Suprapubic skin (tissue), 4 donors: Measurements from ENCODE around the gene SRBD1. TPM values are rescaled to one million over a fixed set of nuclear protein-coding genes. Genes with fewer than 3 reads are reported as not detected.

ENCODE experiments used
- DNase-seq, 2 donors: peaks; one replicate each; pipeline ENCODE4 v3.0.0-alpha.2; 2019; ENCODE audit warnings: low spot score in 2 of 2
- H3K27ac ChIP-seq: fragments of 200-600 bp; sonication (generic); one replicate; pipeline ENCODE4 v1.5.1; 2019
- H3K27me3 ChIP-seq: fragments of 200-600 bp; sonication (generic); one replicate; pipeline ENCODE4 v1.5.1; 2019
- H3K36me3 ChIP-seq: fragments of 200-600 bp; sonication (generic); one replicate; pipeline ENCODE4 v1.5.1; 2019
- H3K4me1 ChIP-seq: fragments of 200-600 bp; sonication (generic); one replicate; pipeline ENCODE4 v1.5.1; 2019
- H3K4me3 ChIP-seq: fragments of 200-600 bp; sonication (generic); one replicate; pipeline ENCODE4 v1.5.1; 2019; ENCODE audit warnings: mild to moderate bottlenecking
- H3K9me3 ChIP-seq: fragments of 200-600 bp; sonication (generic); one replicate; pipeline ENCODE4 v1.5.1; 2019
- EP300 ChIP-seq: sonication (generic); formaldehyde crosslinking; IDR thresholded peaks from one replicate; pipeline ENCODE4 v1.6.1; 2017; ENCODE audit warnings: antibody characterized with exemption
- POLR2A ChIP-seq, 2 donors: fragments of 450-650 bp; IDR thresholded peaks; one replicate each; pipeline ENCODE4 v1.6.1; 2017; ENCODE audit warnings: antibody characterized with exemption in 2 of 2, mild to moderate bottlenecking in 2 of 2, moderate library complexity in 2 of 2
- POLR2AphosphoS5 ChIP-seq, 3 donors: sonication (generic); formaldehyde crosslinking; IDR thresholded peaks; one replicate each; pipeline ENCODE4 v1.6.1; 2017; ENCODE audit warnings: antibody characterized with exemption in 3 of 3
- WGBS: methylation state at CpG from one replicate; pipeline ENCODE4 v1.1.5; 2018; 5-methylcytosine and 5-hydroxymethylcytosine counted together
- total RNA-seq, 4 donors: library from RNA; depleted of rRNA; stranded (reverse); fragments of >200 nt; gene quantifications; one replicate each; pipeline ENCODE4 v1.1.0, GENCODE V29; 2016
- TF ChIP-seq, protein P1 (sequence below), 2 donors: fragments of 200-600 bp in 1 of 2; fragments of 450-650 bp in 1 of 2; sonication (generic) in 1 of 2; IDR thresholded peaks; one replicate each; pipeline ENCODE4 v1.5.1; 2016 to 2019; ENCODE audit warnings: antibody characterized with exemption in 2 of 2, mild to moderate bottlenecking in 1 of 2, moderate library complexity in 1 of 2

Gene SRBD1
- total RNA-seq, 4 donors from 2014 or later: 6.1 to 9.6 (median 7.2) TPM

DNA sequence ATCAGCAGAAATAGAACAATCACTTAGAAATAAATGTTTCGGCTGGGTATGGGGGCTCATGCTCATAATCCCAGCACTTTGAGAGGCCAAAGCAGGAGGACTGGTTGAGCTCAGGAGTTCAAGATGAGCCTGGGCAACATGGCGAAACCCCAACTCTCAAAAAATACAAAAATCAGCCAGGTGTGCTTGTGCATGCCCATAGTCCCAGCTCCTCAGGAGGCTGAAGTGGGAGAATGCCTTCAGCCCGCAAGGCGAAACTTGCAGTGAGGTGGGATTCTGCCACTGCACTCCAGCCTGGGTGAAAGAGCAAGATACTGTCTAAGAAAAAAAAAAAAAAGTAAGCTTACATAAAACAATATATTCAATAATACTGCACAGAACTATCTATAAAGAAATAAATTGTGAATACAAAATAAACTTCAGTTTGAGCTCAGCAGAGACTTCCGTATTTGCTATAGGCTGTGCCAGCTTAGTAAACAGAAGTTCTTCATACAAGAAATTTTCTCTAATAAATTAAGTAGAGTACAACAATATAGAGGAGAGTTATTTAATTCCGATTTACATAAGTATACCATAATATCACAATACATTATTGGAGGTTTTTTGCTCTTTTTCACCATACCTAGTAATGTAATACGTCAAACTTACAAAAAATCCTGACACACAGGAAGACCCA, 43.6 kb downstream of the SRBD1 start:
- H3K36me3 ChIP-seq: peaks cover 3% of the 10 kb centered on the region
- no peaks in the 10 kb centered on the region for H3K27me3 ChIP-seq
- no peaks in the 10 kb centered on the region for H3K4me1 ChIP-seq
- TF ChIP-seq, protein P1, sequence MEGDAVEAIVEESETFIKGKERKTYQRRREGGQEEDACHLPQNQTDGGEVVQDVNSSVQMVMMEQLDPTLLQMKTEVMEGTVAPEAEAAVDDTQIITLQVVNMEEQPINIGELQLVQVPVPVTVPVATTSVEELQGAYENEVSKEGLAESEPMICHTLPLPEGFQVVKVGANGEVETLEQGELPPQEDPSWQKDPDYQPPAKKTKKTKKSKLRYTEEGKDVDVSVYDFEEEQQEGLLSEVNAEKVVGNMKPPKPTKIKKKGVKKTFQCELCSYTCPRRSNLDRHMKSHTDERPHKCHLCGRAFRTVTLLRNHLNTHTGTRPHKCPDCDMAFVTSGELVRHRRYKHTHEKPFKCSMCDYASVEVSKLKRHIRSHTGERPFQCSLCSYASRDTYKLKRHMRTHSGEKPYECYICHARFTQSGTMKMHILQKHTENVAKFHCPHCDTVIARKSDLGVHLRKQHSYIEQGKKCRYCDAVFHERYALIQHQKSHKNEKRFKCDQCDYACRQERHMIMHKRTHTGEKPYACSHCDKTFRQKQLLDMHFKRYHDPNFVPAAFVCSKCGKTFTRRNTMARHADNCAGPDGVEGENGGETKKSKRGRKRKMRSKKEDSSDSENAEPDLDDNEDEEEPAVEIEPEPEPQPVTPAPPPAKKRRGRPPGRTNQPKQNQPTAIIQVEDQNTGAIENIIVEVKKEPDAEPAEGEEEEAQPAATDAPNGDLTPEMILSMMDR (IDR thresholded peaks at IDR 0.05): no peak
- TF ChIP-seq POLR2AphosphoS5 (IDR thresholded peaks at IDR 0.05): no peak
- TF ChIP-seq EP300: no peak
- TF ChIP-seq POLR2A (IDR thresholded peaks at IDR 0.05): no peak
- H3K9me3 ChIP-seq: no peaks in the 10 kb centered on the region
- no peak overlapping the region for H3K4me3 ChIP-seq
- 87% methylated on average over 7 of the region's 7 CpGs for WGBS
- DNase-seq: no peak
- H3K27ac ChIP-seq: no peak overlapping the region

DNA sequence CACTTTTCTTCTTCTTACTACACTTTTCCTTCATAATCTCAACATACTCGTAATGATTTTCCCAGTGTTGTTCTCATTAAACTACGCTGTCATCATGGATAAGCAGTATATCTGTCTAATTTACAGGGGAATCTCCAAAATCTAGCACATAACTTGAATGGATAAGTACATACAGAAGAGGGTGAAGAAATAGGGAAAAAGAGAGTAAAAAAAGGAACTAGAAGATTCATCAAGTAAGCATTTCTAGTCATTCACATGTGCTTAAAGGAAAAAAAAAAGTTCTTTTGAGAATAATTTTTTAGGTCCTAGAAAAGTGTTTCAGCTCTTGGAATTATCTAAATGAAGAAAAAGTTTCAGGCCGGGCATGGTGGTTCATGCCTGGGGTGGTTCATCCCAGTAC, 51.6 kb downstream of the SRBD1 start:
- no peak for TF ChIP-seq POLR2A (IDR thresholded peaks at IDR 0.05)
- no peak for DNase-seq
- WGBS: 97% methylated on average over 3 of the region's 3 CpGs
- Histone ChIP-seq H3K4me3 (no peak overlapping the region), H3K27ac (no peak overlapping the region), H3K36me3 (no peaks in the 10 kb centered on the region), H3K27me3 (no peaks in the 10 kb centered on the region), H3K4me1 (no peaks in the 10 kb centered on the region), H3K9me3 (no peaks in the 10 kb centered on the region)

DNA sequence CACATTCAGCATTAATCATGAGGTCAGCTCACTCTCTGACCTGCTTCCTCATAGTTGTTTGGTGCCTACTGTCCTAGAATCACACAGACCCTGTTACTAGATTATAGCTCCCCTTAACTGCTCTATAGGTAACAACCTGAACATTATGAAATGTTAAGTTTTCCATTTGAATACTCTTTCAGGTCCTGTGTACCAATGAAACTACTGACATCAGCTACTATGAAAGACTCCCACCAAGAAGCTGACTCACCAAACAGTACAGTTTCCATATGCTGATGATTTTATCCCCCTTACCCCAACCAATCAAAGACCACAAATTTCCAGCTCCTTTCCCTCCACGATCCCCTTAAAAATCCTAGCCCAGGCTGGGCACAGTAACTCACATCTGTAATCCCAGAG, 56.3 kb downstream of the SRBD1 start:
- Histone ChIP-seq H3K9me3 (no peaks in the 10 kb centered on the region), H3K36me3 (peaks cover 7% of the 10 kb centered on the region), H3K4me3 (no peak overlapping the region), H3K27ac (no peak overlapping the region), H3K4me1 (no peaks in the 10 kb centered on the region), H3K27me3 (no peaks in the 10 kb centered on the region)
- no peak for DNase-seq
- 87% methylated on average over 1 of the region's 1 CpG for WGBS
- TF ChIP-seq, protein P1 (IDR thresholded peaks at IDR 0.05): no peak
- TF ChIP-seq EP300 (no peak), POLR2AphosphoS5 (IDR thresholded peaks at IDR 0.05) (no peak), POLR2A (IDR thresholded peaks at IDR 0.05) (no peak)

DNA sequence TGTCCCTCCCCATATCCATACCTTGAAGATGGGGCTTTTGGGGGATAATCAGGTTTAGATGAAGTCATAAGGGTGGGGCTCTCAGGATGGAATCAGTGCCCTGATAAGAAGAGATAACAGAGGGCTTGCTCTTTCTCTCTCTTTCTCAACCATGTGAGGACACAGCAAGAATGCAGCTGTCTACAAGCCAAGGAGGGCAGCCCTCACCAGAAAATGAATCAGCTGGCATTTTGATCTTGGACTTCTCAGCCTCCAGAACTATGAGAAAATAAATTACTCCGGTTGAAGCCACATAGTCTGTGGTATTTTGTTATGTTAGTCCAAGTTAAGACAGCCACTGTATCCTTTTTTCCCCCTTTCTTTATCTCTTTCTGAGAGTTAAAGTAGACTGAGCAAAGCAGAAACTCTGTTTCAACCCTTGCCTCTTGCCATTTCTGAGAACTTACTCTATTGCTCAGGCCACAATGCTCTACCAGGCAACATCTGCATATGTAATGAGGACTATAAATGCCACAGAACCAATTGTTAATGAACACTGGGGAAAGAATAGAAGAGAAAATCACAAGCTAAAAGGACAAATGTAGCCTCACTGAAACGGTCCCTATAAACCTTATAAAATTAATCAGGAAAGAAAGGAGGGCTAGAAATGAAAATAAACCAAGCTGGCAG, 56.9 kb downstream of the SRBD1 start:
- H3K36me3 ChIP-seq: peaks cover 7% of the 10 kb centered on the region
- H3K4me3 ChIP-seq: no peak overlapping the region
- 83% methylated on average over 2 of the region's 2 CpGs for WGBS
- no peak for TF ChIP-seq POLR2AphosphoS5 (IDR thresholded peaks at IDR 0.05)
- TF ChIP-seq EP300: no peak
- no peak for TF ChIP-seq POLR2A (IDR thresholded peaks at IDR 0.05)
- TF ChIP-seq, protein P1 (IDR thresholded peaks at IDR 0.05): no peak
- no peaks in the 10 kb centered on the region for H3K27me3 ChIP-seq
- no peak for DNase-seq
- no peaks in the 10 kb centered on the region for H3K9me3 ChIP-seq
- no peaks in the 10 kb centered on the region for H3K4me1 ChIP-seq
- H3K27ac ChIP-seq: no peak overlapping the region

DNA sequence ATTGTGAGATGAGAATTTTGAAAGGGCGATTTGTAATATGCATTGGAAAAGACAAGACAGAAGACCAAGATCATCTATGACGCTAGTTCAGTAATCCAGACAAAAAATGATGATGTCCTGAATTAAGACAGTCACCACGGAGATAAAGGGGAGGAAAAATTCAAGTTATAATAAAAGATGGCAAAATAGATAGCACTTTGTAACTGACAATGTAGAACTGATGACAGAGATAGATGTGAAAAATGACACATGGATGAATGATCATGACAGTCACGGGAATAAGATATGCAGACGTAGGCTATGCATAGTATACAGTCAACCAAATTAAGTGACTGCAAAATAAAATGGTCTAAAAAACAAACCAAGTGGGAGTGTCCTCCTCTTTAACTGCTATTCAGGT, 59.2 kb downstream of the SRBD1 start:
- TF ChIP-seq POLR2AphosphoS5 (IDR thresholded peaks at IDR 0.05) (no peak), POLR2A (IDR thresholded peaks at IDR 0.05) (no peak), EP300 (no peak)
- TF ChIP-seq, protein P1 (IDR thresholded peaks at IDR 0.05): no peak
- H3K36me3 ChIP-seq: peaks cover 11% of the 10 kb centered on the region
- 89% methylated on average over 5 of the region's 5 CpGs for WGBS
- H3K27me3 ChIP-seq: no peaks in the 10 kb centered on the region
- no peaks in the 10 kb centered on the region for H3K9me3 ChIP-seq
- H3K4me3 ChIP-seq: no peak overlapping the region
- no peaks in the 10 kb centered on the region for H3K4me1 ChIP-seq
- no peak for DNase-seq
- H3K27ac ChIP-seq: no peak overlapping the region
